SU-DHL-6 (cell line): ENCODE measurements around the gene ANK3.

Experiments
- H2AFZ ChIP-seq: fragments of 200-600 bp; sonication (generic); 2 replicates; pipeline ENCODE4 v1.6.1; 2014; ENCODE audit warnings: low read depth, mild to moderate bottlenecking, moderate library complexity, mixed read lengths, antibody characterized with exemption, low read length; ENCODE audit not compliant: severe bottlenecking
- H3F3A ChIP-seq: fragments of 200-600 bp; shearing (Covaris generic); 2 replicates; pipeline ENCODE4 v1.6.0; 2016; ENCODE audit warnings: antibody characterized with exemption, mild to moderate bottlenecking; ENCODE audit not compliant: insufficient read depth
- H3K27ac ChIP-seq: fragments of 200-600 bp; sonication (generic); 2 replicates; pipeline ENCODE4 v1.5.1; 2016; ENCODE audit warnings: low read depth, mild to moderate bottlenecking, low read length, moderate library complexity, mixed read lengths
- H3K27me3 ChIP-seq: fragments of 200-600 bp; sonication (generic), shearing (Covaris generic); 2 replicates; pipeline ENCODE4 v1.6.0; 2014; ENCODE audit warnings: mild to moderate bottlenecking, low read length
- H3K36me3 ChIP-seq: fragments of 200-600 bp; sonication (generic); 2 replicates; pipeline ENCODE4 v1.6.1; 2014; ENCODE audit warnings: mild to moderate bottlenecking, low read length, mixed read lengths
- H3K4me2 ChIP-seq: fragments of 300-600, 200-600 bp; shearing (Covaris generic), sonication (generic); 2 replicates; pipeline ENCODE4 v1.6.0; 2014; ENCODE audit warnings: low read length, low read depth, mild to moderate bottlenecking; ENCODE audit not compliant: poor library complexity, severe bottlenecking
- H3K4me3 ChIP-seq: fragments of 200-600 bp; sonication (generic); 2 replicates; pipeline ENCODE4 v1.5.1; 2014; ENCODE audit warnings: antibody characterized with exemption, low read length, mild to moderate bottlenecking, mixed read lengths; ENCODE audit not compliant: insufficient read depth, poor library complexity, severe bottlenecking
- H3K79me2 ChIP-seq: fragments of 200-600 bp; sonication (generic); 2 replicates; pipeline ENCODE4 v1.6.1; 2014; ENCODE audit warnings: mild to moderate bottlenecking, low read length, moderate library complexity; ENCODE audit not compliant: insufficient read depth
- H3K9ac ChIP-seq: fragments of 200-600 bp; sonication (generic); 2 replicates; pipeline ENCODE4 v1.7.0; 2014; ENCODE audit warnings: mild to moderate bottlenecking, low read length
- H3K9me2 ChIP-seq: fragments of 200-600 bp; sonication (generic); replicated peaks from 2 replicates; pipeline ENCODE4 v1.6.1; 2014; ENCODE audit warnings: low read length; ENCODE audit not compliant: insufficient read depth
- H3K9me3 ChIP-seq: fragments of 200-600 bp; sonication (generic); 2 replicates; pipeline ENCODE4 v1.6.1; 2014; ENCODE audit warnings: low read length, mixed read lengths; ENCODE audit not compliant: insufficient read depth
- H4K20me1 ChIP-seq: fragments of 200-600 bp; sonication (generic); 2 replicates; pipeline ENCODE4 v1.6.1; 2014; ENCODE audit warnings: low read depth, mild to moderate bottlenecking, antibody characterized with exemption, low read length, moderate library complexity, mixed read lengths
- EZH2phosphoT487 ChIP-seq: fragments of 200-600 bp; sonication (generic), shearing (Covaris generic); conservative IDR thresholded peaks from 2 replicates; pipeline ENCODE4 v1.6.1; 2018; ENCODE audit warnings: mild to moderate bottlenecking, antibody characterized with exemption, low read length, moderate library complexity, mixed read lengths
- TF ChIP-seq, protein P1 (sequence below): fragments of 200-600 bp; sonication (generic); IDR thresholded peaks from one replicate; pipeline ENCODE4 v1.5.1; 2017; ENCODE audit warnings: antibody characterized with exemption, mild to moderate bottlenecking, low read length, moderate library complexity; ENCODE audit not compliant: insufficient read depth, poor library complexity, severe bottlenecking

ANK3 gene

DNA sequence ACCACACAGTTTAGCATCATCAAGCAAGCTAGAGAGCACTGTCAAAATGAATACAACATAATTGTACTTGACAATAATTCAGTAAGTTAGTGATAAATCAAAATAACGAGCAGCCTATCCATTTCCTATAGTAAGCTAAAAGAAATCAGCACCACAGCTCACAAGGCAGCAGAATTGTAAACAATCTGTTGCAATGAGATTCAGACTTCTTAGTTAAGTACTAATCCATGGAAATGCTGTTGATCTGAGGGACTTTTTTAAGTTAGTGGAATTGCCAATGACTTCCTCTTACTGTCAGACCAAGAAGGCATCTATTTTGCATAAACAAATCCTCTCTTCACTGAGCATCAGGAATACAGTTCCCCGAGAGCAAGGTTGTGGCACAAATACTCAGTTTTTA, 346.8 kb downstream of the ANK3 start:
- Histone ChIP-seq H3K4me2 (no peak overlapping the region), H3K36me3 (no peaks in the 10 kb centered on the region), H3K79me2 (no peaks in the 10 kb centered on the region), H3F3A (no peaks in the 10 kb centered on the region), H3K27ac (no peak overlapping the region), H3K9me3 (no peaks in the 10 kb centered on the region), H3K9ac (no peak overlapping the region), H3K9me2 (no peaks in the 10 kb centered on the region), H3K4me3 (no peak overlapping the region), H3K27me3 (no peaks in the 10 kb centered on the region), H2AFZ (no peak overlapping the region), H4K20me1 (no peaks in the 10 kb centered on the region)
- TF ChIP-seq, protein P1, sequence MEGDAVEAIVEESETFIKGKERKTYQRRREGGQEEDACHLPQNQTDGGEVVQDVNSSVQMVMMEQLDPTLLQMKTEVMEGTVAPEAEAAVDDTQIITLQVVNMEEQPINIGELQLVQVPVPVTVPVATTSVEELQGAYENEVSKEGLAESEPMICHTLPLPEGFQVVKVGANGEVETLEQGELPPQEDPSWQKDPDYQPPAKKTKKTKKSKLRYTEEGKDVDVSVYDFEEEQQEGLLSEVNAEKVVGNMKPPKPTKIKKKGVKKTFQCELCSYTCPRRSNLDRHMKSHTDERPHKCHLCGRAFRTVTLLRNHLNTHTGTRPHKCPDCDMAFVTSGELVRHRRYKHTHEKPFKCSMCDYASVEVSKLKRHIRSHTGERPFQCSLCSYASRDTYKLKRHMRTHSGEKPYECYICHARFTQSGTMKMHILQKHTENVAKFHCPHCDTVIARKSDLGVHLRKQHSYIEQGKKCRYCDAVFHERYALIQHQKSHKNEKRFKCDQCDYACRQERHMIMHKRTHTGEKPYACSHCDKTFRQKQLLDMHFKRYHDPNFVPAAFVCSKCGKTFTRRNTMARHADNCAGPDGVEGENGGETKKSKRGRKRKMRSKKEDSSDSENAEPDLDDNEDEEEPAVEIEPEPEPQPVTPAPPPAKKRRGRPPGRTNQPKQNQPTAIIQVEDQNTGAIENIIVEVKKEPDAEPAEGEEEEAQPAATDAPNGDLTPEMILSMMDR, result no peak
- TF ChIP-seq EZH2phosphoT487, result no peak

DNA sequence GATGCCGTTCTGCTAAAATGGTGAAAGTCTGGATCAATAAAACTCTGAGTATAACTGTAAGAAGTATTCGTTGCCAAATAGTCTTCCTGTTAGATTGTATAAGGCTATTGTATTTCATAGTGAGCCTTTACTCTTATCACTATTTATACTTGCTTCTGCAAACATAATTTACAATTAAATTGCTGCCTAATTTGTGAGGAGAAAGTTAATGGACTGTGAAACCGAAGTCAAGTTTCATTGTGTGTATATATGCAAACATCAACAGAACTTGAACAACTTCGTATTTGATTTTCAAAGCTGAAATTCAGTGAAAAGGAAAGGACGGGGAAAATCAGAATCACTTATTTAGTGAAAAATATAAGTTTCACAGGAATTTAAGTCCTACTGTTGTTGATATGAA, 347.4 kb downstream of the ANK3 start:
- H3F3A ChIP-seq, result no peaks in the 10 kb centered on the region

DNA sequence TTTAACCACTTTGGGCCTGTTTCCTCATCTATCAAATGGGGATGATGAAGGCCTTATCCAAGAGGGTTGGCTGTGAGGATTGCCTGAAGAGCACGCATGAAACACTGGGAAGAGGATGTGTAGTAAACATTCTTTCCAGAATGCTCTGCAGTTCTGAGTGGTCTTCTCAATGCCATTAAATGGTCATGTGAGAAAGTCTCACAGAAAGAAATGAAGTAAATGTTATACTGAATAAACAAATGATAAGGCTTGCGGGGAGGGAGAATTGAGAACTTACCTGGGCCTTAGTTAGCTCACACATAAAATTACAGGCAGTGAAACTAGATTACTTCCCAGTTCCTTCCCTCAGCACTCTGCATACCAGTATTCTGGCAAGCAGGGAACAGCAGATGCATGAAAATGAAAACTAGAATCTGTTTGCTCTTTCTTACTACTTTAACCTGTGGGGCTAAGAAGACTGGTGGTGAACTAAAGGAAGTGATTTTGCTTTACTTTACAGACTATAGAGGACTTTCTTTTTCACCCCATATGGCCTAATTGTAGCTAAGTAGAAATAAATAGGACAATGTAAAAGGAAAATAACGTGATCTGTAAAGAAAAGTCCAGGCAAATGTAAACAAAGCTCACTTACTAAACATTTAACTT, 348.1 kb downstream of the ANK3 start:
- Histone ChIP-seq H3F3A (no peaks in the 10 kb centered on the region), H4K20me1 (no peaks in the 10 kb centered on the region), H3K27ac (no peak overlapping the region), H3K4me2 (no peak overlapping the region), H2AFZ (no peak overlapping the region), H3K9me3 (no peaks in the 10 kb centered on the region), H3K27me3 (no peaks in the 10 kb centered on the region), H3K4me3 (no peak overlapping the region), H3K79me2 (no peaks in the 10 kb centered on the region), H3K9me2 (no peaks in the 10 kb centered on the region), H3K9ac (no peak overlapping the region), H3K36me3 (no peaks in the 10 kb centered on the region)
- TF ChIP-seq, protein P1, result no peak
- TF ChIP-seq EZH2phosphoT487, result no peak

More for the DNA sequence above, 347.4 kb downstream of the ANK3 start:
- Histone ChIP-seq H3K27me3 (no peaks in the 10 kb centered on the region), H4K20me1 (no peaks in the 10 kb centered on the region), H3K79me2 (no peaks in the 10 kb centered on the region), H3K4me2 (no peak overlapping the region), H3K9me3 (no peaks in the 10 kb centered on the region), H3K36me3 (no peaks in the 10 kb centered on the region), H3K27ac (no peak overlapping the region), H3K9ac (no peak overlapping the region), H3K4me3 (no peak overlapping the region), H3K9me2 (no peaks in the 10 kb centered on the region), H2AFZ (no peak overlapping the region)
- no peak for TF ChIP-seq EZH2phosphoT487
- TF ChIP-seq, protein P1, result no peak
